C4-2B (cell line): Measurements from ENCODE around the gene GTF2H4.

Experiments
- ZFX ChIP-seq: fragments of 450-650 bp; IDR thresholded peaks from 2 replicates; pipeline ENCODE4 v1.6.1; 2017
- TF ChIP-seq, protein P1 (sequence below): fragments of 450-650 bp; conservative IDR thresholded peaks from 2 replicates; pipeline ENCODE4 v1.5.1; 2017; ENCODE audit warnings: mild to moderate bottlenecking

DNA sequence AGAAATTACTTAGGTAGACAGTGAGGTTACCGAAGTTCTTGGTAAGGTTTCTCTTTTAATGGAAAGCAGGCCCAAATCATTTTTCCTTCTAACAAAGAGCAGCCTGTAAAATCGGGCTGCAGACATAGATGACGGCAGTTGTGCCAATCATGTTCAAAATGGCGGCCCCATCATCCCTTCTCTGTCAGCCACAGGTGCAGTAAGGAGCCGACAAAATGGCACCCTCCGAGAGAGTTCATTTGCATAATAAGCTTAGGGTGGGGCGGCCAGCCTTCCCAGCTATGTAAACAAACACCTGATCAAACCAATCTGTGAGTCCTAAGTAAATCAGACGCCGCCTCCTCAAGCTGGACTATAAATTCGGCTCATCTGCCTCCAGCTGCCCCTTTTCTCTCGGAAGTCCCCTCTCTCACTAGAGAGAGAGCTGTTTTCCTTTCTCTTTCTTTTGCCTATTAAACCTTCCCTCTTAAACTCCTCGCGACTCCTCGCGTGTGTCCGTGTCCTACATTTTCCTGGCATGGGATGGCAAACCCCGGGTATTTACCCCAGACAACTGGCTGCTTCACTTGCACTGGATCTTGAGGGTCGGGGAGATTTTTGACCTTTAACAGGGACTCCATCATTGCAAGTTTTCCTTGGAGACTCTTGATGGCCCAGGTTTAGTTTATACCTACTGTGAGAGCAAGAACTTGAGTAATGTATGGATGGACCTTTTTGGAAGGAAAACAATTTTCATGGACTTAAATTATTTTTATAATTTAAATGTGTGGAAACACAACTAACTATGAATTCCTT lies 32.6 kb upstream of the GTF2H4 start:
- TF ChIP-seq, protein P1, sequence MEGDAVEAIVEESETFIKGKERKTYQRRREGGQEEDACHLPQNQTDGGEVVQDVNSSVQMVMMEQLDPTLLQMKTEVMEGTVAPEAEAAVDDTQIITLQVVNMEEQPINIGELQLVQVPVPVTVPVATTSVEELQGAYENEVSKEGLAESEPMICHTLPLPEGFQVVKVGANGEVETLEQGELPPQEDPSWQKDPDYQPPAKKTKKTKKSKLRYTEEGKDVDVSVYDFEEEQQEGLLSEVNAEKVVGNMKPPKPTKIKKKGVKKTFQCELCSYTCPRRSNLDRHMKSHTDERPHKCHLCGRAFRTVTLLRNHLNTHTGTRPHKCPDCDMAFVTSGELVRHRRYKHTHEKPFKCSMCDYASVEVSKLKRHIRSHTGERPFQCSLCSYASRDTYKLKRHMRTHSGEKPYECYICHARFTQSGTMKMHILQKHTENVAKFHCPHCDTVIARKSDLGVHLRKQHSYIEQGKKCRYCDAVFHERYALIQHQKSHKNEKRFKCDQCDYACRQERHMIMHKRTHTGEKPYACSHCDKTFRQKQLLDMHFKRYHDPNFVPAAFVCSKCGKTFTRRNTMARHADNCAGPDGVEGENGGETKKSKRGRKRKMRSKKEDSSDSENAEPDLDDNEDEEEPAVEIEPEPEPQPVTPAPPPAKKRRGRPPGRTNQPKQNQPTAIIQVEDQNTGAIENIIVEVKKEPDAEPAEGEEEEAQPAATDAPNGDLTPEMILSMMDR = no peak
- TF ChIP-seq ZFX = no peak
